ENCODE data around the gene SYAP1. TPM values are rescaled to one million over a fixed set of nuclear protein-coding genes. Genes with fewer than 3 reads are reported as not detected.

The SYAP1 gene
- total RNA-seq, 1 donor from 2014 or later, result 48.4 TPM

DNA sequence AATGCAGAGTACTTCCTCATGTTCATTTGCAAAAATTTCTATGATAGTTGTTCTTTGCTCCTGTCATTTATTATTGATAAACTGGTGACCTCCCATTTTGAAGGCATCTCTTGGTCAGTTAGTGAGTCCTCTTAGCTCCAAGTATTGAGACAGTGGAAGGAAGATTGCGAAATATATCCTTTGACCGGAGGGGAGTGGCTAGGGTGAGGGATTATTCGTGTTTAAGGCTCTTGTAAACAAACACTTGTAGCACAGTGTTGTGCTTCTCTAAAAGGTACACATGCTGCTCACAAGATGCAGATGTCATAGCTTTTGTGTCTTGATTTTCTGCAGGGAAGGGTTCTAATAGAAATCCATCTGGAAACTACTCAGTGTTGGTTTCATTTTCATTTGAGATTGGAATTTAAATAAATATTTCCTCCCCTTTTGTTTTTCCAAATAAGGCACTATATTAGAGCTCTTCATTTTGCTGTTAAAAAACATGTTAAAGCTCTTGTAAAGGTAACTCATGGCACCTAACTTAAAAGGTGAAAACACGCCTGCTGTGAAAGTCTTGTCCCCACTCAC lies 88.6 kb downstream of the SYAP1 start:
- no peaks in the 10 kb centered on the region for H3K9me3 Mint-ChIP-seq
- DNase-seq (ENCODE audit: extremely low spot score, unreplicated experiment), result no peak
- H3K27ac Mint-ChIP-seq, result peak overlapping the region; percentile 59
- H3K4me3 Mint-ChIP-seq, result peak overlapping the region; percentile 35
- H3K4me1 Mint-ChIP-seq (ENCODE audit: unreplicated experiment), result peaks cover 17% of the 10 kb centered on the region
- TF ChIP-seq, protein P1, sequence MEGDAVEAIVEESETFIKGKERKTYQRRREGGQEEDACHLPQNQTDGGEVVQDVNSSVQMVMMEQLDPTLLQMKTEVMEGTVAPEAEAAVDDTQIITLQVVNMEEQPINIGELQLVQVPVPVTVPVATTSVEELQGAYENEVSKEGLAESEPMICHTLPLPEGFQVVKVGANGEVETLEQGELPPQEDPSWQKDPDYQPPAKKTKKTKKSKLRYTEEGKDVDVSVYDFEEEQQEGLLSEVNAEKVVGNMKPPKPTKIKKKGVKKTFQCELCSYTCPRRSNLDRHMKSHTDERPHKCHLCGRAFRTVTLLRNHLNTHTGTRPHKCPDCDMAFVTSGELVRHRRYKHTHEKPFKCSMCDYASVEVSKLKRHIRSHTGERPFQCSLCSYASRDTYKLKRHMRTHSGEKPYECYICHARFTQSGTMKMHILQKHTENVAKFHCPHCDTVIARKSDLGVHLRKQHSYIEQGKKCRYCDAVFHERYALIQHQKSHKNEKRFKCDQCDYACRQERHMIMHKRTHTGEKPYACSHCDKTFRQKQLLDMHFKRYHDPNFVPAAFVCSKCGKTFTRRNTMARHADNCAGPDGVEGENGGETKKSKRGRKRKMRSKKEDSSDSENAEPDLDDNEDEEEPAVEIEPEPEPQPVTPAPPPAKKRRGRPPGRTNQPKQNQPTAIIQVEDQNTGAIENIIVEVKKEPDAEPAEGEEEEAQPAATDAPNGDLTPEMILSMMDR (conservative IDR thresholded peaks at IDR 0.05), result no peak
- H3K27me3 Mint-ChIP-seq, result no peaks in the 10 kb centered on the region
- peaks cover 15% of the 10 kb centered on the region for H3K36me3 Mint-ChIP-seq

DNA sequence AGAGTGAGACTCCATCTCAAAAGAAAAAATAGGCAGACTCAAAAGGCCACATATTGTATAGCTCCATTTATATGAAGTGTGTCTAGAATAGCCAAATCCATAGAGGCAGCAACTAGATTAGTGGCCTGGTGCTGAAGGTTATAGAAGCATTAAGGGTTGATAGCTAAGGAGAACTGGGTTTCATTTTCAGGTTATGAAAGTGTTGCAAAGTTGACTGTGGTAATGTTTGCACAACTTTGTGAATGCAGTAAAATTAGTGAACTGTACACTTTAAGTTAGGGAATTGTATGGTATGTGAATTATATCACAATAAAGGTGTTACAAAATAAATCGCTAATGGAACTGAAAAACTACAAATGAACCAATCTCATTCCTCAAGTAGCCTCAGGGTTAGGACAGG lies 95.2 kb downstream of the SYAP1 start:
- Mint-ChIP-seq H3K36me3 (peaks cover 16% of the 10 kb centered on the region), H3K27ac (no peak overlapping the region), H3K4me3 (no peak overlapping the region), H3K27me3 (no peaks in the 10 kb centered on the region), H3K4me1 (ENCODE audit: unreplicated experiment) (no peaks in the 10 kb centered on the region), H3K9me3 (no peaks in the 10 kb centered on the region)
- TF ChIP-seq, protein P1 (conservative IDR thresholded peaks at IDR 0.05), result no peak
- no peak for DNase-seq (ENCODE audit: extremely low spot score, unreplicated experiment)

Other genes with a start within 250 kb of the SYAP1 start
- 5.5 and 30.8 TPM in 2 replicates for gene S100G, start 69.5 kb upstream of the SYAP1 start, total RNA-seq (ENCODE audit: low replicate concordance)
- gene CTPS2, start 6.9 kb upstream of the SYAP1 start, total RNA-seq (ENCODE audit: low replicate concordance), result 46.7 and 59.0 TPM in 2 replicates
- gene TXLNG, start 66.9 kb downstream of the SYAP1 start, total RNA-seq (ENCODE audit: low replicate concordance), result 24.5 and 27.3 TPM in 2 replicates
- 157 and 202 TPM in 2 replicates for gene RBBP7, start 150.8 kb downstream of the SYAP1 start, total RNA-seq (ENCODE audit: low replicate concordance)
- 1.6 and 2.9 TPM in 2 replicates for gene REPS2, start 227.0 kb downstream of the SYAP1 start, total RNA-seq (ENCODE audit: low replicate concordance)